ENCODE data around the gene VPS26A. TPM values are rescaled to one million over a fixed set of nuclear protein-coding genes. Genes with fewer than 3 reads are reported as not detected.

The VPS26A gene
- total RNA-seq, 1 donor from 2014 or later: 45.0 TPM

DNA sequence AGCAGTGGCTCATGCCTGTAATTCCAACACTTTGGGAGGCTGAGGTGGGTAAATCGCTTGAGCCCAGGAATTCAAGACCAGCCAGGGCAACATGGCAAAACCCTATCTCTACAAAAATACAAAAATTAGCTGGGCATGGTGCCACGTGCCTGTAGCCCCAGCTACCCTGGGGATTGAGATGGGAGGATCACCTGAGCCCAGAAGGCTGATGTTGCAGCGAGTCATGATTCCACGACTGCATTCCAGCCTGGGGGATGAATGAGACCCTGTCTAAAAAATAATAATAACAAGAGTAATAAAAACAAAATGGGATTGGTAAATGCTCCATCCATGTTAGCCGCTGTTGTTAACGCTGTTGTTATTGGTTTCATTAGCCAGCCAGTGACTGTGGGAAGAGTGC lies 94.9 kb downstream of the VPS26A start:
- Histone ChIP-seq H3K27me3 (ENCODE audit: control insufficient read depth, insufficient read depth, low read length) (no peaks in the 10 kb centered on the region), H3K36me3 (ENCODE audit: control insufficient read depth, insufficient read depth, low read length) (no peaks in the 10 kb centered on the region), H3K4me3 (ENCODE audit: low read depth, low read length) (no peak overlapping the region)
- DNase-seq (ENCODE audit: low read depth): no peak
- TF ChIP-seq, protein P1, sequence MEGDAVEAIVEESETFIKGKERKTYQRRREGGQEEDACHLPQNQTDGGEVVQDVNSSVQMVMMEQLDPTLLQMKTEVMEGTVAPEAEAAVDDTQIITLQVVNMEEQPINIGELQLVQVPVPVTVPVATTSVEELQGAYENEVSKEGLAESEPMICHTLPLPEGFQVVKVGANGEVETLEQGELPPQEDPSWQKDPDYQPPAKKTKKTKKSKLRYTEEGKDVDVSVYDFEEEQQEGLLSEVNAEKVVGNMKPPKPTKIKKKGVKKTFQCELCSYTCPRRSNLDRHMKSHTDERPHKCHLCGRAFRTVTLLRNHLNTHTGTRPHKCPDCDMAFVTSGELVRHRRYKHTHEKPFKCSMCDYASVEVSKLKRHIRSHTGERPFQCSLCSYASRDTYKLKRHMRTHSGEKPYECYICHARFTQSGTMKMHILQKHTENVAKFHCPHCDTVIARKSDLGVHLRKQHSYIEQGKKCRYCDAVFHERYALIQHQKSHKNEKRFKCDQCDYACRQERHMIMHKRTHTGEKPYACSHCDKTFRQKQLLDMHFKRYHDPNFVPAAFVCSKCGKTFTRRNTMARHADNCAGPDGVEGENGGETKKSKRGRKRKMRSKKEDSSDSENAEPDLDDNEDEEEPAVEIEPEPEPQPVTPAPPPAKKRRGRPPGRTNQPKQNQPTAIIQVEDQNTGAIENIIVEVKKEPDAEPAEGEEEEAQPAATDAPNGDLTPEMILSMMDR (IDR thresholded peaks at IDR 0.05; ENCODE audit: insufficient read depth, low read length, poor library complexity, severe bottlenecking): no peak

DNA sequence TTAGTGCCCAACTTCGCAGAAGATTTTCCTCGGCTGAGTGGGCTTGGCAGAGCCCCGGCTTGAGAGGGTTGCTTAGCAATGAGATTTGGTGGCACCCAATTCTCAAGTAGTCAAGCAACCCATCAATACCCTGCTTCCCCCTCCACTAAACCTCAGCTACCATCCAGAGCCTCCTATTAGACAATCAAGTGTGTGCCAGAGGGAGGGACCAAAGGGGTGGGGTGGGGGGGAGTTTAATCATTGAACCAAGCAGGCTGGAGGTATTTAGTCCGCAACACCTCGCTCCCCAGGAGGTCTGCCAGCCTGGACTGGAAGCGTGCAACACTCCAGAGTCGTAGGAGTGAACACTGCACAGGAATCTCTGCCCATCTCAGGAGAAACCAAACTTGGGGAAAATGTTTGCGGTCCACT lies 96.1 kb downstream of the VPS26A start, which contains the start of gene HKDC1:
Gene HKDC1, plus strand, starts transcription at position 292 of the 411 bp plus-strand sequence. Its CDS starts 104 bp downstream, at position 396.
- H3K27me3 ChIP-seq (ENCODE audit: control insufficient read depth, insufficient read depth, low read length): no peaks in the 10 kb centered on the region
- H3K36me3 ChIP-seq (ENCODE audit: control insufficient read depth, insufficient read depth, low read length): no peaks in the 10 kb centered on the region
- H3K4me3 ChIP-seq (ENCODE audit: low read depth, low read length): peak within 1 kb of the TSS; percentile 69
- TF ChIP-seq, protein P1 (IDR thresholded peaks at IDR 0.05; ENCODE audit: insufficient read depth, low read length, poor library complexity, severe bottlenecking): no peak
- DNase-seq (ENCODE audit: low read depth): peak; percentile 77

DNA sequence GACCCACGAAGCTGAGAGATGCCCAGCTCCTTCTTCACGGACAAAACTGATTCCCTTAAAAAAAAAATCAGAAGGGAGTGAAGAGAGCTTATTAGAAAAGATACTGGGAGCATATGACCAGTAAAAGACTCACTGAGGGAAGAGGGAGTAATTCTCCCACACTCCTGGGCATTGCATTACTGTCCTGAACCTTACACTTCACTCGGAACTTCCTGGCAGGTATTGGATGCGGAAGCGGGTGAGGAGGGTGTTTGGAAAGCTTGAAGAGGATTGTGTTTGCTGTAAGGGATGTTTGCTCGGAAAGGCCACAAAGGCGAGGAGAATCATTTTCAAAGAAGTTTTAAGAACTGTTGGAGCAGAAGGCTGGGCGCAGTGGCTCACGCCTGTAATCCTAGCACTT lies 96.5 kb downstream of the VPS26A start:
- no peaks in the 10 kb centered on the region for H3K36me3 ChIP-seq (ENCODE audit: control insufficient read depth, insufficient read depth, low read length)
- TF ChIP-seq, protein P1 (IDR thresholded peaks at IDR 0.05; ENCODE audit: insufficient read depth, low read length, poor library complexity, severe bottlenecking): no peak
- peak overlapping the region; percentile 69 for H3K4me3 ChIP-seq (ENCODE audit: low read depth, low read length)
- no peak for DNase-seq (ENCODE audit: low read depth)
- no peaks in the 10 kb centered on the region for H3K27me3 ChIP-seq (ENCODE audit: control insufficient read depth, insufficient read depth, low read length)

Other genes starting within 250 kb of the VPS26A start
- gene DDX50, start 222.9 kb upstream of the VPS26A start, total RNA-seq: 34.3 and 34.7 TPM in 2 replicates
- gene DDX21, start 168.0 kb upstream of the VPS26A start, total RNA-seq: 104 and 112 TPM in 2 replicates
- 34.1 and 36.9 TPM in 2 replicates for gene KIFBP, start 135.4 kb upstream of the VPS26A start, total RNA-seq
- gene SRGN, start 36.1 kb upstream of the VPS26A start, total RNA-seq: 1.5 and 3.0 TPM in 2 replicates
- gene SUPV3L1, start 56.1 kb downstream of the VPS26A start, total RNA-seq: 36.1 and 41.2 TPM in 2 replicates
- 125 and 126 TPM in 2 replicates for gene HKDC1, start 96.2 kb downstream of the VPS26A start, total RNA-seq
- 81.7 and 83.0 TPM in 2 replicates for gene HK1, start 154.3 kb downstream of the VPS26A start, total RNA-seq

Measured in kidney epithelial cell (primary cell).